ENCODE measurements around the gene FANCC.

The FANCC gene

GRCh38 chr9:95111716-95112115, 205.8 kb downstream of the FANCC start:
- Histone ChIP-seq H3K4me2 (ENCODE audit: insufficient read depth, low read length) (no peak overlapping the region), H3K27me3 (ENCODE audit: insufficient read depth, low read length, poor library complexity) (no peaks in the 10 kb centered on the region), H3K27ac (ENCODE audit: low read length) (no peak overlapping the region), H3K9me3 (ENCODE audit: insufficient read depth, low read length, severe bottlenecking) (no peaks in the 10 kb centered on the region), H4K20me1 (ENCODE audit: insufficient read depth, low read length) (no peaks in the 10 kb centered on the region), H3K4me3 (ENCODE audit: low read depth in 1 of 2, low read length in 2 of 2) (no peak overlapping the region), H3K79me2 (ENCODE audit: insufficient read depth, low read length) (no peaks in the 10 kb centered on the region), H3K4me1 (ENCODE audit: insufficient read depth, low read length) (no peaks in the 10 kb centered on the region), H3K9ac (ENCODE audit: low read depth, low read length) (no peak overlapping the region), H2AFZ (ENCODE audit: low read depth, low read length) (no peak overlapping the region), H3K36me3 (ENCODE audit: insufficient read depth, low read length) (peaks cover 3% of the 10 kb centered on the region; the same call in 1 of the 2 replicates)
- no peak for TF ChIP-seq CTCF (IDR thresholded peaks at IDR 0.05; ENCODE audit: borderline replicate concordance, extremely low read depth, low read length, poor library complexity, severe bottlenecking)
- no peak for TF ChIP-seq EZH2 (IDR thresholded peaks at IDR 0.05; ENCODE audit: borderline replicate concordance, low read depth, low read length, severe bottlenecking)
- DNase-seq (no peak), ATAC-seq (ENCODE audit: insufficient read depth, low read depth) (no peak)

- Histone ChIP-seq H3K36me3 (ENCODE audit: insufficient read depth, low read length) (peaks cover 3% of the 10 kb centered on the region; the same call in 1 of the 2 replicates), H3K79me2 (ENCODE audit: insufficient read depth, low read length) (no peaks in the 10 kb centered on the region), H3K27ac (ENCODE audit: low read length) (no peak overlapping the region), H3K4me1 (ENCODE audit: insufficient read depth, low read length) (no peaks in the 10 kb centered on the region), H3K9ac (ENCODE audit: low read depth, low read length) (no peak overlapping the region), H3K4me3 (ENCODE audit: low read depth in 1 of 2, low read length in 2 of 2) (no peak overlapping the region), H2AFZ (ENCODE audit: low read depth, low read length) (no peak overlapping the region), H3K4me2 (ENCODE audit: insufficient read depth, low read length) (no peak overlapping the region), H3K9me3 (ENCODE audit: insufficient read depth, low read length, severe bottlenecking) (no peaks in the 10 kb centered on the region), H3K27me3 (ENCODE audit: insufficient read depth, low read length, poor library complexity) (no peaks in the 10 kb centered on the region), H4K20me1 (ENCODE audit: insufficient read depth, low read length) (no peaks in the 10 kb centered on the region)
- TF ChIP-seq EZH2 (IDR thresholded peaks at IDR 0.05; ENCODE audit: borderline replicate concordance, low read depth, low read length, severe bottlenecking): no peak
- no peak for TF ChIP-seq CTCF (IDR thresholded peaks at IDR 0.05; ENCODE audit: borderline replicate concordance, extremely low read depth, low read length, poor library complexity, severe bottlenecking)
- DNase-seq: no peak
- ATAC-seq (ENCODE audit: insufficient read depth, low read depth): no peak
These were observed 206.5 kb downstream of the FANCC start for GRCh38 chr9:95110921-95111525.

- ATAC-seq (ENCODE audit: insufficient read depth, low read depth): no peak
- Histone ChIP-seq H3K36me3 (ENCODE audit: insufficient read depth, low read length) (peaks cover 5% of the 10 kb centered on the region; the same call in 1 of the 2 replicates), H3K4me3 (ENCODE audit: low read depth in 1 of 2, low read length in 2 of 2) (no peak overlapping the region), H2AFZ (ENCODE audit: low read depth, low read length) (no peak overlapping the region), H3K4me2 (ENCODE audit: insufficient read depth, low read length) (no peak overlapping the region), H3K4me1 (ENCODE audit: insufficient read depth, low read length) (no peaks in the 10 kb centered on the region), H3K27me3 (ENCODE audit: insufficient read depth, low read length, poor library complexity) (no peaks in the 10 kb centered on the region), H4K20me1 (ENCODE audit: insufficient read depth, low read length) (no peaks in the 10 kb centered on the region), H3K9ac (ENCODE audit: low read depth, low read length) (no peak overlapping the region), H3K27ac (ENCODE audit: low read length) (no peak overlapping the region), H3K79me2 (ENCODE audit: insufficient read depth, low read length) (no peaks in the 10 kb centered on the region), H3K9me3 (ENCODE audit: insufficient read depth, low read length, severe bottlenecking) (no peaks in the 10 kb centered on the region)
- TF ChIP-seq CTCF (IDR thresholded peaks at IDR 0.05; ENCODE audit: borderline replicate concordance, extremely low read depth, low read length, poor library complexity, severe bottlenecking) (no peak), EZH2 (IDR thresholded peaks at IDR 0.05; ENCODE audit: borderline replicate concordance, low read depth, low read length, severe bottlenecking) (no peak)
- DNase-seq: no peak
These were observed 208.1 kb downstream of the FANCC start for GRCh38 chr9:95109456-95109855.

Measured in DND-41 (cell line).